Neutrophil (primary cell): ENCODE measurements around the gene RSAD1.

Experiments
- H3K27ac ChIP-seq: fragments of 200-600 bp; sonication (generic); 2 replicates; pipeline ENCODE4 v1.5.1; 2016; ENCODE audit warnings: mild to moderate bottlenecking, moderate library complexity
- H3K27me3 ChIP-seq: fragments of 200-600 bp; sonication (generic); 2 replicates; pipeline ENCODE4 v1.6.0; 2016; ENCODE audit warnings: mild to moderate bottlenecking
- H3K36me3 ChIP-seq: fragments of 200-600 bp; sonication (generic); 2 replicates; pipeline ENCODE4 v1.5.1; 2017
- H3K4me1 ChIP-seq, 2 experiments: fragments of 200-600 bp in 1 of 2; sonication (generic) in 1 of 2; 1 replicate in 1 of 2; 2 replicates in 1 of 2; pipeline versions ENCODE4 v1.5.1 to v1.6.1; 2013 to 2016; ENCODE audit warnings: low read depth in 1 of 2, low read length in 1 of 2, mild to moderate bottlenecking in 1 of 2, moderate library complexity in 1 of 2; ENCODE audit not compliant: control insufficient read depth in 1 of 2, insufficient read depth in 1 of 2
- H3K4me3 ChIP-seq, 2 experiments: fragments of 200-600 bp in 1 of 2; sonication (generic) in 1 of 2; 1 replicate in 1 of 2; 2 replicates in 1 of 2; pipeline ENCODE4 v1.5.1; 2013 to 2016; ENCODE audit warnings: low read depth in 1 of 2, low read length in 1 of 2, mild to moderate bottlenecking in 1 of 2, moderate library complexity in 1 of 2
- H3K9me3 ChIP-seq: fragments of 200-600 bp; sonication (generic); 2 replicates; pipeline ENCODE4 v1.5.1; 2016
- TF ChIP-seq, protein P1 (sequence below): fragments of 200-600 bp; sonication (generic); IDR thresholded peaks from 2 replicates; pipeline ENCODE4 v1.5.1; 2016; ENCODE audit warnings: antibody characterized with exemption

The RSAD1 gene

DNA sequence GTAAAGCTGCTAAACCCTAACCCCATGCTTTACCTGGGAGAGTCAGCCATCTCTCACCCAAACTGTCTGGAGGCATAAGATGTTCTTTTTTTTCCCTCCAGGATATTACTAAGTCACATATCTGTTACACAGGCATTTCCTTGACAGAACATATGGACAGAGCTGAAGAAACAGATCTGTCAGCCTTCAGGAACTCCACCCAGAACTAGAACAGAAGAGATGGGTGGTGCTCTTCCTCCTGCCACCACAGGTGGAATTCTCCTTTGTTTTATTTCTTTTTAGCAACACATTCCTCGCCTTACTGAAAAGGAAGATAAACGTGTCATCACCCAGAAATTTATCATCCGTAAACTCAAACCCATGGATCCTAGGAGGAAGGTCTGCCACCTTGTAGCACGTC, 38.4 kb downstream of the RSAD1 start:
- Histone ChIP-seq H3K9me3 (no peaks in the 10 kb centered on the region), H3K4me1 (no peaks in the 10 kb centered on the region), H3K36me3 (no peaks in the 10 kb centered on the region), H3K4me3 (no peak overlapping the region), H3K27ac (no peak overlapping the region), H3K27me3 (no peaks in the 10 kb centered on the region)
- TF ChIP-seq, protein P1, sequence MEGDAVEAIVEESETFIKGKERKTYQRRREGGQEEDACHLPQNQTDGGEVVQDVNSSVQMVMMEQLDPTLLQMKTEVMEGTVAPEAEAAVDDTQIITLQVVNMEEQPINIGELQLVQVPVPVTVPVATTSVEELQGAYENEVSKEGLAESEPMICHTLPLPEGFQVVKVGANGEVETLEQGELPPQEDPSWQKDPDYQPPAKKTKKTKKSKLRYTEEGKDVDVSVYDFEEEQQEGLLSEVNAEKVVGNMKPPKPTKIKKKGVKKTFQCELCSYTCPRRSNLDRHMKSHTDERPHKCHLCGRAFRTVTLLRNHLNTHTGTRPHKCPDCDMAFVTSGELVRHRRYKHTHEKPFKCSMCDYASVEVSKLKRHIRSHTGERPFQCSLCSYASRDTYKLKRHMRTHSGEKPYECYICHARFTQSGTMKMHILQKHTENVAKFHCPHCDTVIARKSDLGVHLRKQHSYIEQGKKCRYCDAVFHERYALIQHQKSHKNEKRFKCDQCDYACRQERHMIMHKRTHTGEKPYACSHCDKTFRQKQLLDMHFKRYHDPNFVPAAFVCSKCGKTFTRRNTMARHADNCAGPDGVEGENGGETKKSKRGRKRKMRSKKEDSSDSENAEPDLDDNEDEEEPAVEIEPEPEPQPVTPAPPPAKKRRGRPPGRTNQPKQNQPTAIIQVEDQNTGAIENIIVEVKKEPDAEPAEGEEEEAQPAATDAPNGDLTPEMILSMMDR: no peak

DNA sequence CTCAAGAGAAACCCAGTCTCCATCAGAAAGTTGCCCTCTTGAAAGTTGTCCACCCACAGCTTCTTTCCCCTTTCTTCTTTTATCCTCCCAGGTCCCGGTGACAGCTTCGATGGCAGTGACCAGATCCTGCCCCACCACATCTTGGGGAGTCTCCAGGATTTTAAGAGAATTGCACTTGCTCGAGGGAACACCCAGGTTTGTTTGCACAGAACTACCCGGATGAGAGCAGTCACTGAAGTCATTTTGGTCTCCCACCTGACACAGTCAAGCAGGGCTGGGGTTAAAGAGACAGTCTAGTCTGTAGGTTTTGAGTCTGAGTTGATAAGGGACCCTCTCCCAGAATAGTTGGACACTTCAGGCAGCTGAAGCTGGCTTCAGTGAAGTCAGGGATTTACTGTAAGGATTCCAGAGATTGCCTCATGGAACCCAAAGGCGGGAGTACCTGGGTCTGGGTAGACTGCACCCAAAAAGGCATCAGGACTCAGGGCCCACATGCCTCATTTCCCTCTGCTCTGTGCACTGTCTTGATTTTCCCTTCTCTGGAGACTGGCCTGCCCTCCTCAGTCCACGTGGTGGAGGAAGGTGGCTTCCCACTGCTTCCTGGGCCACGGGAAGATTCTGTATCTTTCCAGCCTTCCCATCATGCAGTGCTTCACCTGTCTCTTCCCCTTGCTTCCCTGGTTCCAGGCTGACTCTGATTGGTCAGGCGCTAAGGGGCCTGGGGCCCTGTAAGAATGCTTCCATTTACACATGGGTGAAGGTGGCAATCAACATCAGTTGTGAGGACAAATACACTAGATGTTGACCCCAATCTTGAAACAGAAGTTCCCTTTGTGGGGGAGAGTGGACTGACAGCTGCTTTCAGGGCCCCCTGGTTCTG, 39.1 kb downstream of the RSAD1 start:
- TF ChIP-seq, protein P1: no peak
- no peaks in the 10 kb centered on the region for H3K9me3 ChIP-seq
- no peaks in the 10 kb centered on the region for H3K36me3 ChIP-seq
- no peak overlapping the region for H3K4me3 ChIP-seq
- no peaks in the 10 kb centered on the region for H3K27me3 ChIP-seq
- no peak overlapping the region for H3K27ac ChIP-seq
- no peaks in the 10 kb centered on the region for H3K4me1 ChIP-seq

DNA sequence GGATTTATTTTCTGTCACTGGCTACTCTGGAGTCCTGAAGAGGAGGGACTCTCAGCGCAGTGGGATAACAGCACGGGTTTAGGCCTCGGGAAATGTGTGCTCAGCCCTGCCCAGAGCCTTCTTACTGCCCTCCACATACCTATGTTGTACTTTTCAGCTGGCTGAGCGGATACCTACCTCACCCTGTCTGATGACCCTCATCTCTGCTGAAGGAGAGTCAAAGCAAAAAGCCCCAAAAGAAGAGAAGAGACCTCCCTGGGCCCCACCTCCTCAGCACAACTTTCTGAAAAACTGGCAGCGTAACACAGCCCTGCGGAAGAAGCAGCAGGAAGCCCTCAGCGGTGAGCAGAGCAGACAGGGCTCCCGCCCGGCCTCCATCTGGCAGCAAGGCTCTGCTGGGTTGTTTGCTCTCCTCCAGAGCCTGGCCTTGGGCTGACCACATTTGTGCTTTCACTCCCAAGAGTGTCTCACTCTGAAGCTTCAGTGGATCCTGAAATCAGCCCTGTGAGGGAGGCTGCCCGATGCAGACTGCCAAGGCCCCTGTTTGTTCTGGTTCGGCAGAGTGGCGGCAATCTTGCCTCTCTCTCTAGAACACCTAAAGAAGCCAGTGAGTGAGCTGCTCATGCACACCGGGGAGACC, 39.8 kb downstream of the RSAD1 start:
- no peak overlapping the region for H3K4me3 ChIP-seq
- no peaks in the 10 kb centered on the region for H3K36me3 ChIP-seq
- no peak overlapping the region for H3K27ac ChIP-seq
- H3K27me3 ChIP-seq: no peaks in the 10 kb centered on the region
- H3K4me1 ChIP-seq: no peaks in the 10 kb centered on the region
- H3K9me3 ChIP-seq: no peaks in the 10 kb centered on the region
- TF ChIP-seq, protein P1: no peak

DNA sequence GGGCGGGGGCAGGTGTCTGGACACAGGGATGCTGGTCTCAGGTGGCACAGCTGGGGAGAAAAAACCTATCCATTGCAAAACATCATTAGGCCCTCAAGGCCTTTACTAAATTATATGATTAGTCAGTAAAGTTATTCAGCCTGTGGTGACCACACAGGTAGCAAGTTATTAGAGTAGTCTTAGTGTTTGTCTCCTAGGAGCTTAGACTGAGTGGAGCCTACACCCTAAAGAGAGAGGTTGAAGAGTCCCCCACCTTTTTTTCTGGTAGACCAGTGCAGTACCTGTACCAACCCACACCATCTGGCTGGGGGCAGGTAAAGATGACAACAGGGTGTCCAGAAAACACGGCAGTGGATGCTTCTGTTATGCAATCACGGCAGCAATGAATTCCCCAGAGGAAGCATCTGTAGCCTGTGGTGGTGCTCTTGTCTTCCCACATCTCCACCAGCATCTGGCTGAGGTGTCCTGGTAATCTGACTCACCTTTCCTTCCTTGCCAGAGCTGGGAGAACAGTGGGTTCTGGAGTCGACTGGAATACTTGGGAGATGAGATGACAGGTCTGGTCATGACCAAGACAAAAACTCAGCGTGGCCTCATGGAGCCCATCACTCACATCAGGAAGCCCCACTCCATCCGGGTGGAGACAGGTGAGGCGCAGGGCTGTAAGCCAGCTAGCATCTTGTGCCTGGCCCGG, 40.6 kb downstream of the RSAD1 start:
- Histone ChIP-seq H3K4me1 (no peaks in the 10 kb centered on the region), H3K27me3 (no peaks in the 10 kb centered on the region), H3K4me3 (no peak overlapping the region), H3K27ac (no peak overlapping the region), H3K36me3 (no peaks in the 10 kb centered on the region), H3K9me3 (no peaks in the 10 kb centered on the region)
- TF ChIP-seq, protein P1: no peak

DNA sequence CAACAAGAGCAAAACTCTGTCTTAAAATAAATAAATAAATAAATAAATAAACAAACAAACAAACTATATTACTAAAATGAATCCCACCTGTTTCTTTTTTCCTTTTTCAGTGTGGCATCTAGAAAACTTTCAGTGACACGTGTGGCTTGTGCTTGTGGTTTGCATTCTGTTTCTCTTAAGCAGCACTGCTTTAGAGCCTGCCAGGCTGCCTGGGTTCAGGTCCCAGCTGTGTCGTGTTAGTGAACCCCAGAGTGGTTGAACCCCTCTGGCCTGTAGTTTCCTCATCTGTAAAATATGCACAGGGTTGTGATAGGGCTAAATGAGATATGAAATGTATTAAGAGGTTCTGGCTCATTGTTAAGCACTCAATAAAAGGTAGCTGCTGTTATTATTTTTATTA, 41.8 kb downstream of the RSAD1 start:
- H3K36me3 ChIP-seq: no peaks in the 10 kb centered on the region
- no peaks in the 10 kb centered on the region for H3K4me1 ChIP-seq
- H3K27ac ChIP-seq: no peak overlapping the region
- no peaks in the 10 kb centered on the region for H3K9me3 ChIP-seq
- TF ChIP-seq, protein P1: no peak
- no peak overlapping the region for H3K4me3 ChIP-seq
- no peaks in the 10 kb centered on the region for H3K27me3 ChIP-seq
